Body of pancreas (tissue), 4 donors: ENCODE results near the gene RASGRP3.

Experiments used
- CTCF ChIP-seq, 7 experiments: fragments of 450-650 bp in 4 of 7; fragments of 200-600 bp in 3 of 7; sonication (generic) in 3 of 7; IDR thresholded peaks; one replicate each; pipeline ENCODE4 v1.5.1; 2016 to 2019; ENCODE audit warnings: antibody characterized with exemption in 7 of 7
- POLR2A ChIP-seq, 3 donors: fragments of 450-650 bp; IDR thresholded peaks; one replicate each; pipeline ENCODE4 v1.6.1; 2016; ENCODE audit warnings: antibody characterized with exemption in 3 of 3, mild to moderate bottlenecking in 2 of 3

- no peak for TF ChIP-seq CTCF (IDR thresholded peaks at IDR 0.05)
- TF ChIP-seq POLR2A (IDR thresholded peaks at IDR 0.05), result no peak
These were observed 49.2 kb downstream of the RASGRP3 start for GRCh38 chr2:33525666-33526065.
